HG03521 (cell line): ENCODE data around the gene CASP4.
"Not testable (repeated sequence)": the region's sequence is repeated elsewhere in the genome, so short reads cannot be mapped to it uniquely, and the experiment has no call there.

Source experiments
- ATAC-seq: cut with Tn5 transposase; IDR thresholded peaks from one replicate; pipeline ENCODE4 v1.9.1; 2021; ENCODE audit warnings: mild to moderate bottlenecking, moderate library complexity; ENCODE audit not compliant: unreplicated experiment

CASP4 gene

GRCh38 chr11:104968355-104968855 is at the start of gene CASP4:
TSS of gene CASP4 (minus strand) at chr11:104968574. CDS start at chr11:104968525, 49 bp downstream.
- ATAC-seq = peak; percentile 83

GRCh38 chr11:105007463-105007862 is 39.1 kb upstream of the CASP4 start:
- ATAC-seq = no peak

- ATAC-seq = no peak
Measured at GRCh38 chr11:105005451-105005845, 37.1 kb upstream of the CASP4 start.

GRCh38 chr11:105004021-105004420 is 35.6 kb upstream of the CASP4 start:
- no peak for ATAC-seq

- ATAC-seq = no peak
Measured at GRCh38 chr11:105003151-105003550, 34.8 kb upstream of the CASP4 start.

GRCh38 chr11:105000797-105001196 is 32.4 kb upstream of the CASP4 start:
- peak; percentile 77 for ATAC-seq

- ATAC-seq = no peak
Measured at GRCh38 chr11:105000167-105000566, 31.8 kb upstream of the CASP4 start.

GRCh38 chr11:104999721-105000120 is 31.3 kb upstream of the CASP4 start:
- ATAC-seq = no peak

- no peak for ATAC-seq
Measured at GRCh38 chr11:104997288-104997687, 28.9 kb upstream of the CASP4 start.

GRCh38 chr11:104995001-104995408 is 26.6 kb upstream of the CASP4 start:
- ATAC-seq = no peak

GRCh38 chr11:104992781-104993180 is 24.4 kb upstream of the CASP4 start:
- ATAC-seq = no peak

- no peak for ATAC-seq
Measured at GRCh38 chr11:104991994-104992393, 23.6 kb upstream of the CASP4 start.

GRCh38 chr11:104984808-104985207 is 16.4 kb upstream of the CASP4 start:
- ATAC-seq = no peak

GRCh38 chr11:104979839-104980238 is 11.5 kb upstream of the CASP4 start:
- no peak for ATAC-seq

- no peak for ATAC-seq
Measured at GRCh38 chr11:104973616-104974015, 5.2 kb upstream of the CASP4 start.

GRCh38 chr11:104972924-104973323 is 4.5 kb upstream of the CASP4 start:
- not testable (repeated sequence) for ATAC-seq

GRCh38 chr11:104970756-104971155 is 2.4 kb upstream of the CASP4 start:
- ATAC-seq = no peak

GRCh38 chr11:104968856-104969776 is 742 bp upstream of the CASP4 start:
- ATAC-seq = no peak

- ATAC-seq = peak; percentile 18
Measured at GRCh38 chr11:104967534-104968354, 630 bp downstream of the CASP4 start.

GRCh38 chr11:104965735-104966134 is 2.6 kb downstream of the CASP4 start:
- ATAC-seq = no peak

GRCh38 chr11:104964247-104964646 is 4.1 kb downstream of the CASP4 start:
- ATAC-seq = no peak

- no peak for ATAC-seq
Measured at GRCh38 chr11:104962852-104963251, 5.5 kb downstream of the CASP4 start.
